ENCODE measurements around the gene PTGDS.

PTGDS gene

DNA sequence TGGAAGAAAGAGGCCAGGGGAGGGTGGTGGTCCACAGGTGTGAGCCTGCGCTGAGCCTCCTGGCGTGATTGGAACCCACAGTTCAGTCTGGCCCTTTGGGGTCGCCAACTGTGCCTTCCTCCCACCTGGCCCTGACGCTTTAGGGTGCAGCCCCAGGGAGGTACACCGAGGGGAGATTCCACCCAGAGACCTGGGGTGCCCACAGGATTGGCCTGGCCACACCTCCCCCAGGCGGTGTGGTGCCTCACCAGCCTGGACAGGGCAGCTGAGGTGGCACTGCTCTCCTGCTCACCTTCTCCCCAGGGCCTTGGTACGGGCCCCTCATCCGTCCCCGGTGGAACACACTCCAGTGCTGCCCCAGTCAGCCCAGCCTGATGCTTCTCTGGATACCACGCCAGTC lies 20.1 kb downstream of the PTGDS start:
- ChIA-PET CTCF (interaction anchor here (0.6 to 5.4 kb wide), 3 partner anchors 32 to 49 kb away, joined by 3 to 38 read pairs (median 15); partner anchors contain the start of gene ABCA2), POLR2A (interaction anchor here (1.3 kb wide), 2 partner anchors 111 to 156 kb away, joined by 3 to 4 read pairs; partner anchors contain the start of gene TRAF2)

DNA sequence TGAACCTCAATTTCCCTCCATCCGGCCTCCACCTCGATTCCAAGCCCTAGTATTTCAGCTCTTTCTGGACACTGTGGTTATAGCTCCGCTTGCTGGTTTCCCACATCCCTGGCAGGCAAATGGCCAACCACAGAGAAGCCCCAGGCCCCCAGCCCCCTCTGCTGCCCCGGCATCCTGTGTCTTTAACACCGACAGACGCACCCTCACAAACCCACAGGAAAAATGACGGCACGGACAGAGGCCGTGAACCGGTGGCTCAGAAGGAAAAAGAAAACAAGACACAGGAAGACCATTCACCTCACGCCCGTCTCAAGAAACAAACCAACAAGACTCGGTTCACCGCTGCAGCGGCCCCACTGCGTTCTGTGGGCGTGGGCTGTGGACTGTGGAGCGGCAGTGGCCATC lies 20.5 kb downstream of the PTGDS start:
- TF ChIP-seq, protein P1, sequence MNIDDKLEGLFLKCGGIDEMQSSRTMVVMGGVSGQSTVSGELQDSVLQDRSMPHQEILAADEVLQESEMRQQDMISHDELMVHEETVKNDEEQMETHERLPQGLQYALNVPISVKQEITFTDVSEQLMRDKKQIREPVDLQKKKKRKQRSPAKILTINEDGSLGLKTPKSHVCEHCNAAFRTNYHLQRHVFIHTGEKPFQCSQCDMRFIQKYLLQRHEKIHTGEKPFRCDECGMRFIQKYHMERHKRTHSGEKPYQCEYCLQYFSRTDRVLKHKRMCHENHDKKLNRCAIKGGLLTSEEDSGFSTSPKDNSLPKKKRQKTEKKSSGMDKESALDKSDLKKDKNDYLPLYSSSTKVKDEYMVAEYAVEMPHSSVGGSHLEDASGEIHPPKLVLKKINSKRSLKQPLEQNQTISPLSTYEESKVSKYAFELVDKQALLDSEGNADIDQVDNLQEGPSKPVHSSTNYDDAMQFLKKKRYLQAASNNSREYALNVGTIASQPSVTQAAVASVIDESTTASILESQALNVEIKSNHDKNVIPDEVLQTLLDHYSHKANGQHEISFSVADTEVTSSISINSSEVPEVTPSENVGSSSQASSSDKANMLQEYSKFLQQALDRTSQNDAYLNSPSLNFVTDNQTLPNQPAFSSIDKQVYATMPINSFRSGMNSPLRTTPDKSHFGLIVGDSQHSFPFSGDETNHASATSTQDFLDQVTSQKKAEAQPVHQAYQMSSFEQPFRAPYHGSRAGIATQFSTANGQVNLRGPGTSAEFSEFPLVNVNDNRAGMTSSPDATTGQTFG (tag by site-specific recombination; IDR thresholded peaks at IDR 0.05; ENCODE audit: borderline replicate concordance) = no peak
- TF ChIP-seq ZNF19 (tag by site-specific recombination; IDR thresholded peaks at IDR 0.05; ENCODE audit: low read depth) (no peak), HOXA7 (CRISPR knock-in tag; IDR thresholded peaks at IDR 0.05; ENCODE audit: borderline replicate concordance) (no peak), ZNF155 (tag by site-specific recombination; IDR thresholded peaks at IDR 0.05) (no peak), ZNF394 (tag by site-specific recombination; IDR thresholded peaks at IDR 0.05; ENCODE audit: borderline replicate concordance) (no peak), ZNF266 (tag by site-specific recombination; IDR thresholded peaks at IDR 0.05; ENCODE audit: low read depth) (no peak), ZNF114 (tag by site-specific recombination; IDR thresholded peaks at IDR 0.05) (no peak), ZNF623 (tag by site-specific recombination; IDR thresholded peaks at IDR 0.05) (no peak), ZNF175 (tag by site-specific recombination; IDR thresholded peaks at IDR 0.05) (no peak), ZNF335 (tag by site-specific recombination; conservative IDR thresholded peaks at IDR 0.05) (no peak), ZNF16 (tag by site-specific recombination; IDR thresholded peaks at IDR 0.05; ENCODE audit: low read depth) (no peak), MZF1 (tag by site-specific recombination; IDR thresholded peaks at IDR 0.05; ENCODE audit: borderline replicate concordance) (no peak), GLI2 (tag by site-specific recombination; IDR thresholded peaks at IDR 0.05; ENCODE audit: borderline replicate concordance, low read depth) (no peak), ZNF785 (tag by site-specific recombination; IDR thresholded peaks at IDR 0.05) (no peak), ZNF138 (tag by site-specific recombination; IDR thresholded peaks at IDR 0.05; ENCODE audit: borderline replicate concordance) (no peak), ZNF558 (tag by site-specific recombination; IDR thresholded peaks at IDR 0.05) (no peak)
- TF ChIP-seq, protein P2, sequence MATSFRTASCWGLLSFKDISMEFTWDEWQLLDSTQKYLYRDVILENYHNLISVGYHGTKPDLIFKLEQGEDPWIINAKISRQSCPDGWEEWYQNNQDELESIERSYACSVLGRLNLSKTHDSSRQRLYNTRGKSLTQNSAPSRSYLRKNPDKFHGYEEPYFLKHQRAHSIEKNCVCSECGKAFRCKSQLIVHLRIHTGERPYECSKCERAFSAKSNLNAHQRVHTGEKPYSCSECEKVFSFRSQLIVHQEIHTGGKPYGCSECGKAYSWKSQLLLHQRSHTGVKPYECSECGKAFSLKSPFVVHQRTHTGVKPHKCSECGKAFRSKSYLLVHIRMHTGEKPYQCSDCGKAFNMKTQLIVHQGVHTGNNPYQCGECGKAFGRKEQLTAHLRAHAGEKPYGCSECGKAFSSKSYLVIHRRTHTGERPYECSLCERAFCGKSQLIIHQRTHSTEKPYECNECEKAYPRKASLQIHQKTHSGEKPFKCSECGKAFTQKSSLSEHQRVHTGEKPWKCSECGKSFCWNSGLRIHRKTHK (tag by site-specific recombination; IDR thresholded peaks at IDR 0.05) = no peak
- TF ChIP-seq, protein P3, sequence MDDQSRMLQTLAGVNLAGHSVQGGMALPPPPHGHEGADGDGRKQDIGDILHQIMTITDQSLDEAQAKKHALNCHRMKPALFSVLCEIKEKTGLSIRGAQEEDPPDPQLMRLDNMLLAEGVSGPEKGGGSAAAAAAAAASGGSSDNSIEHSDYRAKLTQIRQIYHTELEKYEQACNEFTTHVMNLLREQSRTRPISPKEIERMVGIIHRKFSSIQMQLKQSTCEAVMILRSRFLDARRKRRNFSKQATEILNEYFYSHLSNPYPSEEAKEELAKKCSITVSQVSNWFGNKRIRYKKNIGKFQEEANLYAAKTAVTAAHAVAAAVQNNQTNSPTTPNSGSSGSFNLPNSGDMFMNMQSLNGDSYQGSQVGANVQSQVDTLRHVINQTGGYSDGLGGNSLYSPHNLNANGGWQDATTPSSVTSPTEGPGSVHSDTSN (CRISPR knock-in tag; IDR thresholded peaks at IDR 0.05) = no peak
- TF ChIP-seq, protein P4, sequence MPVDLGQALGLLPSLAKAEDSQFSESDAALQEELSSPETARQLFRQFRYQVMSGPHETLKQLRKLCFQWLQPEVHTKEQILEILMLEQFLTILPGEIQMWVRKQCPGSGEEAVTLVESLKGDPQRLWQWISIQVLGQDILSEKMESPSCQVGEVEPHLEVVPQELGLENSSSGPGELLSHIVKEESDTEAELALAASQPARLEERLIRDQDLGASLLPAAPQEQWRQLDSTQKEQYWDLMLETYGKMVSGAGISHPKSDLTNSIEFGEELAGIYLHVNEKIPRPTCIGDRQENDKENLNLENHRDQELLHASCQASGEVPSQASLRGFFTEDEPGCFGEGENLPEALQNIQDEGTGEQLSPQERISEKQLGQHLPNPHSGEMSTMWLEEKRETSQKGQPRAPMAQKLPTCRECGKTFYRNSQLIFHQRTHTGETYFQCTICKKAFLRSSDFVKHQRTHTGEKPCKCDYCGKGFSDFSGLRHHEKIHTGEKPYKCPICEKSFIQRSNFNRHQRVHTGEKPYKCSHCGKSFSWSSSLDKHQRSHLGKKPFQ (tag by site-specific recombination; IDR thresholded peaks at IDR 0.05) = no peak
- Histone ChIP-seq H3K4me3 (ENCODE audit: low read depth, low read length) (no peak overlapping the region), H3K9me3 (ENCODE audit: control insufficient read depth, insufficient read depth, low read depth, low read length) (no peaks in the 10 kb centered on the region), H3K27ac (ENCODE audit: extremely low read depth, low read depth, low read length) (no peak overlapping the region), H3K36me3 (ENCODE audit: control insufficient read depth in 2 of 2, insufficient read depth in 1 of 2, low read length in 2 of 2) (peaks cover 0 to 18% of the 10 kb centered on the region in 2 experiments; a peak in 1 of 3 replicates), H3K4me1 (ENCODE audit: control insufficient read depth, insufficient read depth, low read length) (peaks cover 5% of the 10 kb centered on the region)
- POLR2A ChIA-PET = interaction anchor here (1.3 kb wide), 1 partner anchor 112 kb away, joined by 4 read pairs; the partner anchor contains the start of gene TRAF2
- CTCF ChIA-PET = interaction anchor here (3.6 to 5.4 kb wide), 2 partner anchors 32 to 50 kb away, joined by 15 to 38 read pairs; partner anchors contain the start of gene ABCA2

More for the DNA sequence above, 20.1 kb downstream of the PTGDS start:
- TF ChIP-seq, protein P5, sequence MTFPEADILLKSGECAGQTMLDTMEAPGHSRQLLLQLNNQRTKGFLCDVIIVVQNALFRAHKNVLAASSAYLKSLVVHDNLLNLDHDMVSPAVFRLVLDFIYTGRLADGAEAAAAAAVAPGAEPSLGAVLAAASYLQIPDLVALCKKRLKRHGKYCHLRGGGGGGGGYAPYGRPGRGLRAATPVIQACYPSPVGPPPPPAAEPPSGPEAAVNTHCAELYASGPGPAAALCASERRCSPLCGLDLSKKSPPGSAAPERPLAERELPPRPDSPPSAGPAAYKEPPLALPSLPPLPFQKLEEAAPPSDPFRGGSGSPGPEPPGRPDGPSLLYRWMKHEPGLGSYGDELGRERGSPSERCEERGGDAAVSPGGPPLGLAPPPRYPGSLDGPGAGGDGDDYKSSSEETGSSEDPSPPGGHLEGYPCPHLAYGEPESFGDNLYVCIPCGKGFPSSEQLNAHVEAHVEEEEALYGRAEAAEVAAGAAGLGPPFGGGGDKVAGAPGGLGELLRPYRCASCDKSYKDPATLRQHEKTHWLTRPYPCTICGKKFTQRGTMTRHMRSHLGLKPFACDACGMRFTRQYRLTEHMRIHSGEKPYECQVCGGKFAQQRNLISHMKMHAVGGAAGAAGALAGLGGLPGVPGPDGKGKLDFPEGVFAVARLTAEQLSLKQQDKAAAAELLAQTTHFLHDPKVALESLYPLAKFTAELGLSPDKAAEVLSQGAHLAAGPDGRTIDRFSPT (tag by site-specific recombination; IDR thresholded peaks at IDR 0.05) = peak; percentile 31
- no peak for TF ChIP-seq TRIM28 (IDR thresholded peaks at IDR 0.05; ENCODE audit: borderline replicate concordance, low read length)
- Histone ChIP-seq H3K4me3 (ENCODE audit: low read depth, low read length) (no peak overlapping the region), H3K4me1 (ENCODE audit: control insufficient read depth, insufficient read depth, low read length) (peaks cover 5% of the 10 kb centered on the region), H3K27ac (ENCODE audit: extremely low read depth, low read depth, low read length) (no peak overlapping the region), H3K9me3 (ENCODE audit: control insufficient read depth, insufficient read depth, low read depth, low read length) (no peaks in the 10 kb centered on the region), H3K36me3 (ENCODE audit: control insufficient read depth in 2 of 2, insufficient read depth in 1 of 2, low read length in 2 of 2) (peaks cover 0 to 18% of the 10 kb centered on the region in 2 experiments; a peak in 1 of 3 replicates)

All from HEK293 (cell line).